HG02588 (cell line): Measurements from ENCODE around the gene ARHGAP26.
A peak's percentile ranks its signal among the peaks of the same experiment; 100 is the strongest.

Experiments
- ATAC-seq: cut with Tn5 transposase; IDR thresholded peaks from one replicate; pipeline ENCODE4 v1.9.1; 2021; ENCODE audit warnings: mild to moderate bottlenecking, moderate library complexity; ENCODE audit not compliant: unreplicated experiment

Gene ARHGAP26

DNA sequence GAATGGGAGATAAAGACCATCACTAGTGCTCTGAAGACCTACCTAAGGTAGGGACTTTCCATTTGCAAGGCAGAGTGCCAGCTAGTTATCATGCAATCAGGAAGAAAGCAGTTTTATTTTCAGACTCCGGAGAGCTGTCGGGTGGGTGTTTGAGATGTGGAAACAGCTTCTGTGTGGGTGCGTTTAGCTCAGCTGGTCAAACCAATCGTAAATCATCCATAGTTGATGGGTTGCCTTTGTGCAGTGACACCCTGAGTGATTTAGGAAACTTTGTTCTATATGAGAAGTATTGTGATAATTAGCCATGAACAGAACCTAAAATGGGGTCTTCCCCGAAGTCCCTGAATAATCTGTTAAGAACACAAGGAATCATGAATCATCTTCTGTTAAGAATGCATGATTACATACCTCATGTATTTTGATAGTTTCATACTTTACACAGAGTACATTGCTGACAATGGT, 284.3 kb downstream of the ARHGAP26 start:
- peak; percentile 54 for ATAC-seq

DNA sequence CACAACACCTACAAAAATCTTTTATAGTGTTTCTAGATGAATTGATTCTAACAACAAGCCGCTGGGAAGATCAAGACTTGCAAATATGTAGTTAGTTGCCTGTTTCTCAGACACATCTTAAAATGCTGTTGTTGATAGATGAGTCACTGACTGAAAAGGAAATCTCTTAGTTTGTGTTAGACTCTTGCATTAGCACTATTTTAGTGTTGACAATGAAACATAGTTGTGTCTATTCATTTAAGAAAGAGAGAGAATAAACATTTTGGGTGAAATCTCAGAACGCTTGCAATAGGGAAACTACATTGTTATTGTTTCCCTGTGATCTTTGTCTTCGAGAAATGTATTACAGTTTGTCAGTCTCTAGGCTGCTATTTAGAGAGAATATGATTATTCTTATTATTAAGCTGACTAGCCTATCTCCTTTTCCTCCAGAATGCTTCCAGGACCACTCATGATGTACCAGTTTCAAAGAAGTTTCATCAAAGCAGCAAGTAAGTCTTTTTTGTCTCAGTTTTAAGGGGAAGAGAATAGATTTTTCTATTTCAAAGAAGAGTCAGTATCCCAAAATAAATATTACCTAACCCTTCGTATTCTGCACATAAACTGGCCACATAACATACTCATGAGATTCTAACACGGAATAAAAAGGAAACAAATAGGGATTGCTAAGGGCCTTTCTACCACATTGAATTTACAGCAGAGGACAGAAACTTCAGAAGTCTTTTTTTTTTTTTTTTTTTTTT, 285.6 kb downstream of the ARHGAP26 start:
- no peak for ATAC-seq

DNA sequence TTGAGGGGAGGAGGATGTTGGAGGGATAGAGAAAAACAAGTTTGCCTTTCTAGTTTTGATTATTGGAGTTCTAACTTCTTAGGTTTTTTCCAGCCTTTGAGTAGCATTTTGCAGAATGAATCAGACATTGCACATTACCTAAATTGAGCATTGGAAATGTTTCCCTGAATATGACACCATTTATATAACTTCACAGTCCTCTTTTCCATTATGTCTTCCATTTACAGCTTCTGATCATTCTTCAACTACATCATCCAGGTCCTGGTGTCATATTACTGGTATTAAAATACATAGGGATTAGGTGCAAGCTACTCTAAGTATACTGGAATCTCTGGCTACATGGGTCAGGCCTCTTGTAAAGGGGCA, 286.1 kb downstream of the ARHGAP26 start:
- no peak for ATAC-seq

DNA sequence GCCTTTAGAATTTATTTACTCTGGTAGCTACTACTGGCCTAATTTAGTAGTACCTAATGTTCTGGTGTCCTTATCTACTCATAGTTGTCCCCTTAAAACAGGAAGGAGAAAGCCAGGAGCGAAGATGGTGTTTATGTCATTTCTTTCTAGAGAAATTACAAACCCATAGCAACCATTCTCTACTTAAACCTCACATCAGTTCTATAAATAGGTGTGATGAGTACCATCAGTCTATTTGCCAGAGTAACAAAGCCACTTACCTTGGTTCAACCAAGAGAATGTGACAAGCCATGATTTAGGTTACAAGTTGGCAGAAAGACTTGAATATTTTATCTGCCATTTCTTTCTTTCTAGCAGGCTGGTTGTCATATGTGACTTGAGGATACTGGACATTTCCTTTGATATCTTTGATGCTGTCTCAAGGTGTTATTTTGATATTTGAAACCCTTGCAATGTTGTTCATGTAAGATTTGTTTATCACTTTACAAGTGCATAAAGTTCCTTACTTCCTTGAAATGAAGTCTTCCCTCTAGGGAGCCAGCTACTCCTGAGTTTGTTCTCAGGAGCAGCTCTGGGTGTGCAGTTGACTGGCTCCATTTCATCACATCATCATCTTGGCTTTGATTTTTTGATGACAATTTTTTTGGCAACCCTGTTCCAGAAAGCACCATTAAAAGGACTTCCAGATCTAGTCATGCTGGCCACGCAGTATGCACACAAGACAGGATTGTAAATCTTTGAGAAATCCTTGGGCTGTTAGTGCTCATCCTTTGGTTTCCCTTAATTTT, 286.8 kb downstream of the ARHGAP26 start:
- peak; percentile 26 for ATAC-seq

DNA sequence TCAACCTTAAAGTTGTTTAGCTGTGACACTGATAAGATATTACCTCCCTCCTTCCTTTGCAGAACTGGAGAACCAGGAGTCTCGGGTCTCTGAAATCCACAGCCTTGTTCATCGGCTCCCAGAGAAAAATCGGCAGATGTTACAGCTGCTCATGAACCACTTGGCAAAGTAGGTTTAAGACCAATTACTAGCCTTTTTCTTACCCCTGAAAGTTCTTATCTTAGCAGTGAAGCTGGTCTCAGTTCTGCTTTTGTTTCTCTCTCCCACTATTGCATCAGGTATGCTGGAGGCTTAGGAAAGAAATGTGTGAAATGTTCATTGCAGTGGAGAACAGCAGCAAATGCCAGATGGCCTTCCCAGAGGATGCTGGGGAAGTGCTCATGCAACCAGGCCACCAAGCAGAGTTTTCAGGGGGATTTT, 287.4 kb downstream of the ARHGAP26 start:
- ATAC-seq: peak; percentile 45

DNA sequence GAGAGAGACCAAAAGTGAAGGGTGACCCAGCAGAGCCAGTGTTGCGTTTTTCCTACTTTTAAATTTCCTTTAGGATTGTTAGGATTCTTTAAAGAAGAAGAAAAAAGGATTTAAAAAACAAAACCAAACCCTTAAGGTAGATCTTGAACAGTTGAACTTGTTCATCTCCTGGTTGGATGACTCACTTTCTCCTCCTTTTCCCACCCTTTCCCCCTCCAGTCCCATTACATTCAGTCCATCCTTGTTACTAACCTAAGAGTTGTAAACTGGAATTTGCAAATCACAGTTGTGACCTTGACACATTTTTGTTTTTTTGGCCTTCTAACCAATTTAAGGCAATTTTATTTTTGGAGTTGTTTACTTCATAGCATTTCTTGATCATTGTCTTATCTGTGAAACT, 289.2 kb downstream of the ARHGAP26 start:
- ATAC-seq: no peak

DNA sequence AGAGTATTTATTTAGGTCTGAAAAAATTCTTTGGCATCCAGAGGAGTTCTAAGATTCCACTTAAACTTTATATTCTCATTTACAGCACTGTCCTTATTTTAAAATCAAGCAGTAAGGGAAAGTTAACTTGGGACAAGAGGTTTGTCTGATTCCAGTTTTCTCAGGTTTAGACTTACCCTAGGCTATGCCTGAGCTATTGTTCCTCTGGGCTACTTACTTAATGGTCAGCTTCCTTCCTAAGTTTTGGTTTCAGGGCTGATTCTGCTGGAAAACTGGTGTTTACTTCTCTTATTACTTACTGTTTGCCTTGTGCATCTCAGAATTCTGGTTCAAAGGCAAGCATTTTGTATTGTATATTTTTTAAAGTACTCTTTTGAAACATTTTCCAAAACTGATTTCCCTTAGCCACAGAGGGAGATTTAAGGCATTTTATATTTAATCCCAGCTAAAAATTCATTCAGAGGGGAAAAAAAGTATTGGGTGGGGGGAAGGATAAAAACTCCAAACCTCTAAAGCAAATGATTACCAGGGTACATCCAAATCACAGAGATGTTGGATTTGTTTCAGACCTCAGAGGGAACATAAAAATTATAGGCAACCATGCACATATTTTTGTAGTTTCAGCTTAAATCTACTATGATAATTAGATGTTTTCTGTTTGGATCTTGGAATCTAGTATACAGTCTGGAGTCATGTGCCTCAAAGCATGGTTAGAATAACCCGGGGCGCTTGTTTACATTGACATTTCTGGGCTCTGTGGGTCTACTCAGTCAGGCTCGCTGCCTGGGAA, 290.0 kb downstream of the ARHGAP26 start:
- ATAC-seq: no peak

DNA sequence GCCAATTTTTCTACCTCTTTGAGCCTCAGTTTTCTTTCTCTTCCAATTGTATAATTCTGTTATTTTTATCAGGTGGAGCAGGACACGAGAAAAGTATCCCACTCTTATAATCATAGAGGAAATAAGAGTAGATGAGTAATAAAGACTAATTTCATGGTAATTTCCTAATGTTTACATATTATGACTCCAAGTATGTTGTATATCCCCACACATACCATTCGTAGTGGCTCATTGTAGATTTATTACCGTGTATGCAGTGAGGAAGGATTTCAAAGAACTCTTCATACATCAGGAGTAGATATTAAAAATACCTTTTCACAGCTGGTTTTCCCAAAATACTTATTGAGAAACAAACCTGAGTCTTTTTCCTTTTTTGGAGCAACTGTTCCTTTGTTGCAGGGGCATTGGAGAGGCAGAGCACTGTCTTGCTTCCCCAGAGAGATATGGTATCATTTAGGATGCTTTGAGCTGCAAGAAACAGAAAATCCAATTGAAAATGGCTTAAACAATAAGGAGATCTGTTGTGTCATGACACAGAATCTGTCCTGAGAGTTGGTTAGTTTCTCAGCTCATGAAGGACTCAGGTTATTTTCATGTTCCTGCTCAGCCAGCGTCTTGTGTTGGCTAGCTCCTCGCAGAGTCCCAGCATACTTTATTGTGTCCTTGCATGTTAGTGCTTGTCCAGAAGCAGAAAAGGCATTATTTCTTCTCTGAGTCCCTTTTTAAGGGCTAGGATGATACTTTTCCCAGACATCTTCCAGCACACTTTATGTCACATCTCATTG, 291.2 kb downstream of the ARHGAP26 start:
- ATAC-seq: no peak

DNA sequence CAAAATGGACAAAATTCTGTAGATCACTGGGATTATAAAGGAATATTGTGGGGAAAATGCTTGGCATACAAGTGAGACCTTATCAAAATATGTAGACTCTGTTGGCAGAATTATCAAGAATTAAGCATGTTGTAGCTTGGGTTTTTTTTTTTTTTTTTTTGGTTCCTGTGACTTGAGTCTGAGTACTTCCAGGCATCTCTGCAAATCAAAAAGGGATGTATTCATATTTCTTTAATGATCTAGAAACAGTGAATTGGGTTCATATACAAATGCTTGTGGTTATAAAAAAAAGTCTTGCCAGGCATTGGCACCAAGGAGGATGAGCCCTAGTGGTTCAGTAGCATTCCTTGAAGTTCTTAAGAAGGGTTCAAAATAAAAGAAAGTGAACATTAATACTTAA, 292.2 kb downstream of the ARHGAP26 start:
- no peak for ATAC-seq

DNA sequence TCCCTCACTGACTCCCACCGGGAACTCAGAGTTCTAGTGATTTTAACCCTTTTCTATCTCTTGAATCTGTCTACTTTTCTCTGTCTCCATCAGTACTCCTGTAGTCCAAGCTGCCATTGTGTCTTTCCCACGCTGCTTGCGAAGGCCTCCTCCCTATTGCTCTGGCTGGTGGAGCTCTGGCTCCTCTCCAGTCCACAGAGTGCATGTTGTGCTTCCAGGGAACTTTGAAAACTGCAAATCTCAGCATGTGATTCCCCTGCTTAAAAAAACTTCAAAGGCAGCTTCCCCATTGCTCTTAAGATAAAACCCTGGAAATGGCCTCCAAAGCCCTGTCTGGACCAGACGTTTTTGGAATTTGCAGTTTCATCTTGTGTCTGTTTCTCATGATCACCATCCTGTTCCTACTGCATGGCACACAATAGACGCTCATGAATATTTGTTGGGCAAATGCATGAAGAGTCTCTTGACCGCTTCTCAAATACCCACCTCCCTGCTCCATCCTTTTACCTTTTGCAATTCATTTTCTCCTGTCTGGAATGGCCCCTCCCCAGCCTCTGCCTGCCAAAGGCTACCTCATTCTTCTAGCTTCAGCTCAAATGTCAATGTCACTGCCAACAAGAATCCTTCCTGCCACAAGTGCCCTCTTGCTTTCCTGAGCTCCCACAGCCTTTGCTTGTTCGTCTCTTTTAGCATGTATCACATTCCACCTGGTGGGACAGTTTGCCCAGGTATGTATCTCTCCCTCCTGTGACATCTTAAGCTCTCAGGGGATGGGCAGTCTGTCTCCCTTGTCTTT, 293.2 kb downstream of the ARHGAP26 start:
- ATAC-seq: no peak

DNA sequence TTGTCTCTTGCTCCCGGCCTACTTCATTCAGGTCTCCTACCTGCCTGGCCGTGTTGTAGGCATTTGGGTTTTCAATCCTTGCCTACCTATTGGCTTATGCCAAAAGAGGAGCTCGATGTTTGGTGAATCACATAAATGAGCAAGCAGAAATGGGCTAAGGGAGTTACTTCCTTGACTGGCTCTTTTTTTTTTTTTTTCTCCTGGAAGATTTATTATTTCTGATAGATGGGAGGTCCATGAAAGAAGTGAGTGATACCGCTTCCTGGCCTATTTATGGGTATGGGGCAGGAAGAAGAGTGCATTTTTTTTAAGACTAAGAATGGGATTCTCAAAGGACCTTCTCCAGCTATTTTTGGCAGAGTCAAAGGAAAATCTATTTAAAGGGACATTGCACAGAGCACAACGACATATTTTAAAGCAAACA, 294.1 kb downstream of the ARHGAP26 start:
- ATAC-seq: no peak

DNA sequence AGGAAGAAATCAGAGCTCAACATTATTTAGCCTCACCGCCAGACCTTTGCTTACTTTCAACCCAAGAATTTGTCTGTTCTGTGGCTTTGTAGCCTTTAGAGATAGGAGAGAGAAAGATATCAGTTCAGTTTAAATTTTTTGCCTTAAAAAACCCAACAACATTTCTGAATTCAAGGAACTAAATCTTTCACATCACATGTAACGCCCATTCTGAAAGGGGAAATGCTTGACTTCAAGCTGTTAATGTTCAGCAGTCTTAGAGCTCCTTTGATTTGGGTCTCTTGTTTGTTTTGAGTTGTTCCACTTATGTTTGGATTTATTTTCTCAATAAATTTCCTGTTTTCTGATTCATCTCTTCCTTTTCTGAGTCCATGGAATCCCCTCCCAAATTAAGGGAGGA, 294.5 kb downstream of the ARHGAP26 start:
- no peak for ATAC-seq

DNA sequence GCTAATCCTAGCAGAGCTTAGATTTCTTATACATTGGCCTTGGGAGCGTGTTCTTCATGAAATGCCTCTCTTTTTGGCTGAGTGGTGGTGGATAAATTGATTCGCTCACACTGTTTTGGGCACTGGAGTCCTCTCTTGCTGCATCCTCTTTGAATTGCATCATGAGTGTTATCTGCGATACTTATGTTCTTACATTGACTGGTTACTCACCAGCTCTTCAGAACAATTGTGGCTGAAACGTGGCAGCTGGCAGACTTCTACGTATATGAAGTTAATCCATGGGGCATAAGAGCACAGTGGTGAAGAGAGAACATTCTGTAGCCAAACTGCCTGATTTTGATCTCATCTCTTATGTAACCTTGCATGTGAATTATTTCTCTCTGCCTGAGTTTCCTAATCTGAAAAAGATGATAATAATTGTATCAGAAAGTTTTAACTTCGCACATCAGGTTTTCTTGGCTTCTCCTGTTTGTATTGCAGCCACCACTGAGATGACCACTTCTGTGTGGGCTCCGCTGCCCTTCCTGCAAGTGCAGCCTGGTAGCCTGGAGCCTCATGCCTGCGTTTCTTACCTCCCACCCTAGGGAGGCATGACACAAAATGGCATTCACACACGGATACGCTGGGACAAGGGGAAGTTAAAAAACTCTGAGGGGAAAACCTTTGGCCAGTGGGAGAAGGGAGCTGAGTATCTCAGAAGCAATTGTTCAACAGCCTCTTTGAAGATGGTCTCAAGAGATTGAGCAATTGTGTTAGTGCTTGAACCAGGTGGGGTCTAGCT, 295.2 kb downstream of the ARHGAP26 start:
- ATAC-seq: no peak

DNA sequence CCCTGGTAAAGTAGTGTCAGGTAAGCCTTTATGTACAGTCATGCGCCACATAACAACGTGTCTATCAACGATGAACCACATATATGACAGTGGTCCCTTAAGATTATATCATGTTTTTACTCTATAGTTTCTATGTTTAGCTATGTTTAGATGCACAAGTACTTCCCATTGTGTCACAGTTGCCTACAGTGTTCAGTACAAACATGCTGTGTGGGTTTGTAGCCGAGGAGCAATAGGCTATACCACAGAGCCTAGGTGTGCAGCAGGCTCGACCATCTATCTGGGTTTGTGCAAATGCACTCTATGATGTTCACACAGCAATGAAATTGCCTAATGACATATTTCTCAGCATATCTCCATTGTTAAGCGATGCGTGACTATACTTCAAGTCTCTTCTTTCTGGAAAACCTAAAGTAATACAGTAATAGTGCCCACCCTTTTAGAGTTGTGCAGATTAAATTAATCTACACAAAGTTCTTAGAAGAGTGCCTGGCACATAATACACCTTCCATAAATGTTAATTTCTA, 295.9 kb downstream of the ARHGAP26 start:
- no peak for ATAC-seq

DNA sequence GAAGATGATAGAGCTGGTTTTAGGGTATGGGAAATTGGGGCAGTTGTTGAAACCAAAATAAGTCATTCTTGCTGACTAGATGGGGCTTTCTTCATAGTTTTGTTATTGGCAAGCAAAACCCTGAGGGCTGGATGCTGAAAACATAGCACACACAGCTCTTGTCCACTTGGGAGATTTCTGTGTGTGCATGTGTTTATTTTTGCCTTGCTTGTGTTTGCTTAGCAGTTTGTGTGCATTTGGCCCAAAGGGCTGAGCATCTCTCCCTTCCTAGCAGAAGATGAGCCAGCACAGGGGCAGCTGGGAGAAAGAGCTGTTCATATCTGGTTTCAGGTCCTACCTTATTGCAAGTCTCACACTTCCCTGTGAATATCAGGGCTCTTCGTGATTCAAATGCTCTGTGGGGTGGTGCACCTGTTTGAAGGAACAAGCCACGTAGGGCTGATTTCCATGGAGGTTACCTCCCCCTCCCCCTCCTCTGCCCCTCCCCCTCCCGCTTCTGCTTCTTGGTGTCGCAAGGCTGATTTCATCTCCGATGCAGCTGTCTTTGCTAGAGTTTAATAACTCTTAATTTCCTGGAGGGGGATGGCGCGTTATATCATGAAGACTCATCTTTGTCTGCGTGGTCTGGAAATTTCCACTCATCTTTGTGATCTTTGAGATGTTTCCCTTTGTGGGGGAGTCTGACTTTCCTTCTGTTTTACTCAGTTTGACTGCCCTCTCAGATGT, 296.5 kb downstream of the ARHGAP26 start:
- peak; percentile 57 for ATAC-seq

DNA sequence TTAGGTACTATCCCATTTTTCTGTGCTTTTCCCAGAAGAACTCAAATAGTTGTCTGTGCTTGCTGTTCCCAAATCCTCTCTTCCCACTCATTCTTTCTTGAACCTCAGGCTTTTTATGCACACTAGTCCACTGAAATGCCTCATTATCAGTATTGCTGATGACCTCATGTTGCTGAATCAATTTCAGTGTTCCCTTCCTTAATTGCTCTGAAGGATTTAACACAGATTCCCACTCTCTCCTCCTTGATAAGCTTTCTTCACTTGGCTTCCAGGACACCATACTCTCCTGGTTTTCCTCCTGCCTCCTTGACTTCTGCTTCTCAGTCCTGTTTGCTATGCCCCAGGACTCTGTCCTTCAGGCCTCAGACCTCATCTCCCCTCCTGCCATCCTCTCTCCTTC, 298.5 kb downstream of the ARHGAP26 start:
- ATAC-seq: no peak

DNA sequence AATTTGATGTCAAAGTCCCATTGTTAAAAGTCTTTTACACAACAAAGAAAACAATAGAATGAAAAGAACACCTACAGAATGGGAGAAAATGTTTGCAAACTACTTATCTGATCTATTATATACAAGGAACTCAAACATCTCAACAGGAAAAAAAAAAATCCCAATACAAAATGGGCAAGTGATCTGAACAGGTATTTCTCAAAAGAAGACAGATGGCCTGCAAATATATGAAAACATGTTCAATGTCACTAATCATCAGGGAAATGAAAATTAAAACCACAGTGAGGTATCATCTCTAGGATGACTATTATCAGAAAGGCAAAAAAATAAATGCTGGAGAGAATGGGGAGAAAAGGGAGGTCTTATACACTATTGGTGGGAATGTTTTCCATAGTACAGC, 301.8 kb downstream of the ARHGAP26 start:
- ATAC-seq: no peak

DNA sequence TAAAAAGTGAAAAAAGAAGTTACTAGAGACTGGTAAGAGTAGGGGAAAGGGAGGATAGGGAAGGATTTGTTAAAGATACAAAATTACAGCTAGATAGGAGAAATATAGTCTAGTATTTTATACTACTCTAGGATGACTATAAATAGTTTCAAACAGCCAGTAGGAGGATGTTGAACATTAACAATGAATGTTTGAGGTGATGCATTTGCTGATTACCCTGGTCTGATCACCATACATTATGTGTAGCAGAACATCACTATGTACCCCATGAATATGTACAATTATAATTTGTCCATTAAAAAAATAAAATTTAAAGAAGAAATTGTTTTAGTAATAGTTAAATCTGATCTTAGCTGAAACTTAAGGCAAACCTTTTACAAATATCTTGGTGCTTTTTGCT, 302.6 kb downstream of the ARHGAP26 start:
- no peak for ATAC-seq
